Endothelial cell of umbilical vein (primary cell): ENCODE results near the gene COL17A1. TPM values are rescaled to one million over a fixed set of nuclear protein-coding genes. Genes with fewer than 3 reads are reported as not detected.

Experiments used
- BruUV-seq: library from RNA; stranded (reverse); fragments of 400-500 nt; replicated peaks from 2 replicates; lab custom pipeline; 2021; lab: Mats Ljungman, UMichigan
- CTCF ChIA-PET: fragments of 300-600, 350-600 bp; sonication (Branson Sonifier 250); formaldehyde crosslinking; loops from one replicate; lab custom pipeline; 2021; ENCODE audit warnings: antibody characterized with exemption, inconsistent platforms; lab: Charles Lee
- POLR2A ChIA-PET: fragments of 300-600, 350-600 bp; sonication (Branson Sonifier 250); formaldehyde crosslinking; loops from one replicate; lab custom pipeline; 2021; ENCODE audit warnings: antibody characterized with exemption, inconsistent platforms; lab: Charles Lee
- DNase-seq: peaks from one replicate; pipeline ENCODE4 v3.0.0-alpha.2; 2011; ENCODE audit warnings: low read depth, low spot score
- FAIRE-seq: peaks from 2 replicates; lab custom pipeline; 2011; peaks lifted over from hg19 to GRCh38; lab: Jason Lieb, UNC
- H2AFZ ChIP-seq: 2 replicates; pipeline ENCODE4 v1.6.0; 2012; ENCODE audit warnings: low read depth, low read length, control low read depth, inconsistent platforms
- H3K27ac ChIP-seq: 2 replicates; pipeline ENCODE4 v1.5.1; 2011; ENCODE audit warnings: low read depth, mild to moderate bottlenecking, control low read depth, low read length, moderate library complexity; ENCODE audit not compliant: insufficient read depth
- H3K27me3 ChIP-seq, 2 experiments: 2 replicates each; pipeline versions ENCODE4 v1.6.0 to v1.6.1; 2011; ENCODE audit warnings: low read length in 2 of 2, mixed read lengths in 1 of 2; ENCODE audit not compliant: control insufficient read depth in 2 of 2, insufficient read depth in 2 of 2
- H3K36me3 ChIP-seq, 2 experiments: 2 replicates in 1 of 2; 3 replicates in 1 of 2; pipeline ENCODE4 v1.5.1; 2011; ENCODE audit warnings: low read length in 2 of 2, mild to moderate bottlenecking in 1 of 2, moderate library complexity in 1 of 2; ENCODE audit not compliant: control insufficient read depth in 2 of 2, insufficient read depth in 2 of 2; ENCODE audit errors: extremely low read depth in 1 of 2
- H3K4me1 ChIP-seq: 3 replicates; pipeline ENCODE4 v1.5.1; 2011; ENCODE audit warnings: mild to moderate bottlenecking, low read length; ENCODE audit not compliant: control insufficient read depth, insufficient read depth; ENCODE audit errors: extremely low read depth
- H3K4me2 ChIP-seq: 2 replicates; pipeline ENCODE4 v1.6.1; 2011; ENCODE audit warnings: low read length, control low read depth, mixed read lengths; ENCODE audit not compliant: insufficient read depth
- H3K4me3 ChIP-seq, 3 experiments: fragments of 200-600 bp in 1 of 3; sonication (generic), shearing (Covaris generic) in 1 of 3; replicated peaks in 1 of 3; 2 replicates each; pipeline ENCODE4 v1.5.1; 2011 to 2016; ENCODE audit warnings: control low read depth in 3 of 3, low read length in 3 of 3, mild to moderate bottlenecking in 2 of 3, inconsistent platforms in 1 of 3, low read depth in 1 of 3, moderate library complexity in 1 of 3; ENCODE audit not compliant: insufficient read depth in 1 of 3
- H3K79me2 ChIP-seq: 2 replicates; pipeline ENCODE4 v1.6.0; 2012; ENCODE audit warnings: low read length, inconsistent platforms; ENCODE audit not compliant: control insufficient read depth, insufficient read depth
- H3K9ac ChIP-seq: replicated peaks from 2 replicates; pipeline ENCODE3; 2011; ENCODE audit warnings: low read length, control low read depth; ENCODE audit not compliant: insufficient read depth; ENCODE audit errors: extremely low read depth
- H3K9me1 ChIP-seq: replicated peaks from 3 replicates; pipeline ENCODE4 v1.6.0; 2011; ENCODE audit warnings: mild to moderate bottlenecking, low read length; ENCODE audit not compliant: control insufficient read depth, insufficient read depth; ENCODE audit errors: extremely low read depth
- H3K9me3 ChIP-seq: replicated peaks from 2 replicates; pipeline ENCODE4 v1.5.1; 2012; ENCODE audit warnings: low read length, inconsistent platforms; ENCODE audit not compliant: control insufficient read depth, insufficient read depth
- H4K20me1 ChIP-seq: replicated peaks from 2 replicates; pipeline ENCODE3; 2011; ENCODE audit warnings: mild to moderate bottlenecking, low read length; ENCODE audit not compliant: control insufficient read depth, insufficient read depth; ENCODE audit errors: extremely low read depth
- EZH2 ChIP-seq: IDR thresholded peaks from 2 replicates; pipeline ENCODE4 v1.6.1; 2012; ENCODE audit warnings: borderline replicate concordance, low read depth, mild to moderate bottlenecking, moderate library complexity, low read length, inconsistent platforms; ENCODE audit not compliant: severe bottlenecking
- FOS ChIP-seq: IDR thresholded peaks from 2 replicates; pipeline ENCODE4 v1.6.1; 2011; ENCODE audit warnings: mild to moderate bottlenecking, low read length, moderate library complexity, borderline replicate concordance; ENCODE audit not compliant: insufficient read depth
- GATA2 ChIP-seq: IDR thresholded peaks from 2 replicates; pipeline ENCODE4 v1.7.0; 2011; ENCODE audit warnings: low read depth, mild to moderate bottlenecking, moderate library complexity, mixed read lengths, low read length; ENCODE audit not compliant: insufficient read length, insufficient read depth
- JUN ChIP-seq: IDR thresholded peaks from 2 replicates; pipeline ENCODE4 v1.6.1; 2011; ENCODE audit warnings: borderline replicate concordance, low read depth; ENCODE audit not compliant: insufficient read length, insufficient read depth
- MYC ChIP-seq: IDR thresholded peaks from one replicate; pipeline ENCODE4 v1.6.1; 2011; ENCODE audit warnings: mild to moderate bottlenecking, low read depth, low read length
- POLR2A ChIP-seq: IDR thresholded peaks from 2 replicates; pipeline ENCODE4 v1.6.1; 2012; ENCODE audit warnings: low read depth, mild to moderate bottlenecking, control low read depth, low read length
- POLR2AphosphoS5 ChIP-seq: IDR thresholded peaks from 2 replicates; pipeline ENCODE4 v1.6.1; 2012; ENCODE audit warnings: low read depth, mild to moderate bottlenecking, control low read depth, low read length, moderate library complexity; ENCODE audit not compliant: insufficient read depth
- dilution Hi-C: fragments of 300-500 bp; cut with MboI; formaldehyde crosslinking; loops from one replicate; pipeline ENCODE4 v1.15.0; 2019; ENCODE audit warnings: low sequenced_read_pairs; ENCODE audit not compliant: extremely low pct_ligation_motif_present
- intact Hi-C: fragments of 100-400 bp; cut with micrococcal nuclease; formaldehyde crosslinking; loops from one replicate; pipeline ENCODE4 v1.10.0; 2022
- polyA plus RNA-seq, 4 experiments: library from polyadenylated mRNA; depleted of rRNA in 3 of 4; stranded (reverse) in 3 of 4; unstranded in 1 of 4; fragments of >200 nt; gene quantifications; 2 replicates each; pipeline versions ENCODE4 v1.2.1 to v1.2.3, GENCODE V29; 2011 to 2012; ENCODE audit warnings: missing spikeins in 1 of 4
- total RNA-seq: library from RNA; stranded (reverse); gene quantifications from 2 replicates; pipeline ENCODE4 v1.2.3, GENCODE V29; 2021
- TF ChIP-seq, protein P1 (sequence below), 2 donors: IDR thresholded peaks; 1 replicate in 1 of 2; 2 replicates in 1 of 2; pipeline ENCODE4 v1.5.1; 2011; ENCODE audit warnings: low read length in 2 of 2, mild to moderate bottlenecking in 2 of 2, moderate library complexity in 2 of 2, control low read depth in 1 of 2, inconsistent platforms in 1 of 2, low read depth in 1 of 2; ENCODE audit not compliant: insufficient read depth in 1 of 2; ENCODE audit errors: extremely low read depth in 1 of 2

Gene COL17A1
- total and polyA plus RNA-seq, 2 donors (not counting 3 experiments of a cell fraction or from before 2014, with no cell fraction given), result 0.57 to 1.3 TPM

GRCh38 chr10:104032144-104032775, 53.4 kb downstream of the COL17A1 start:
- no peaks in the 10 kb centered on the region for H3K27me3 ChIP-seq
- no peaks in the 10 kb centered on the region for H3K9me1 ChIP-seq
- FAIRE-seq (no peak), DNase-seq (no peak)
- no peak overlapping the region for H2AFZ ChIP-seq
- no peaks in the 10 kb centered on the region for H3K79me2 ChIP-seq
- H3K36me3 ChIP-seq, result peaks cover 2 to 3% of the 10 kb centered on the region in 2 experiments
- BruUV-seq, result no TSS peak
- dilution Hi-C loops, result no loop called here
- TF ChIP-seq JUN (no peak), GATA2 (no peak), EZH2 (no peak), POLR2A (no peak), POLR2AphosphoS5 (no peak), FOS (no peak), MYC (no peak)
- TF ChIP-seq, protein P1, sequence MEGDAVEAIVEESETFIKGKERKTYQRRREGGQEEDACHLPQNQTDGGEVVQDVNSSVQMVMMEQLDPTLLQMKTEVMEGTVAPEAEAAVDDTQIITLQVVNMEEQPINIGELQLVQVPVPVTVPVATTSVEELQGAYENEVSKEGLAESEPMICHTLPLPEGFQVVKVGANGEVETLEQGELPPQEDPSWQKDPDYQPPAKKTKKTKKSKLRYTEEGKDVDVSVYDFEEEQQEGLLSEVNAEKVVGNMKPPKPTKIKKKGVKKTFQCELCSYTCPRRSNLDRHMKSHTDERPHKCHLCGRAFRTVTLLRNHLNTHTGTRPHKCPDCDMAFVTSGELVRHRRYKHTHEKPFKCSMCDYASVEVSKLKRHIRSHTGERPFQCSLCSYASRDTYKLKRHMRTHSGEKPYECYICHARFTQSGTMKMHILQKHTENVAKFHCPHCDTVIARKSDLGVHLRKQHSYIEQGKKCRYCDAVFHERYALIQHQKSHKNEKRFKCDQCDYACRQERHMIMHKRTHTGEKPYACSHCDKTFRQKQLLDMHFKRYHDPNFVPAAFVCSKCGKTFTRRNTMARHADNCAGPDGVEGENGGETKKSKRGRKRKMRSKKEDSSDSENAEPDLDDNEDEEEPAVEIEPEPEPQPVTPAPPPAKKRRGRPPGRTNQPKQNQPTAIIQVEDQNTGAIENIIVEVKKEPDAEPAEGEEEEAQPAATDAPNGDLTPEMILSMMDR (IDR thresholded peaks at IDR 0.05; ENCODE audit: extremely low read depth in 1 of 2, insufficient read depth in 1 of 2, low read depth in 1 of 2, low read length in 2 of 2), result no peak
- H3K4me2 ChIP-seq, result no peak overlapping the region
- H3K27ac ChIP-seq, result no peak overlapping the region
- H3K9me3 ChIP-seq, result no peaks in the 10 kb centered on the region
- CTCF ChIA-PET, result interaction anchor here (1.0 to 2.5 kb wide), 3 partner anchors 11 to 144 kb away, joined by 3 to 12 read pairs (median 5); no protein-coding TSS in a partner anchor
- H3K4me3 ChIP-seq, result no peak overlapping the region
- H3K9ac ChIP-seq, result no peak overlapping the region
- intact Hi-C loops, result no loop called here
- H3K4me1 ChIP-seq, result no peaks in the 10 kb centered on the region
- POLR2A ChIA-PET, result no interaction called here
- H4K20me1 ChIP-seq, result no peaks in the 10 kb centered on the region
